Smooth muscle cell of the pulmonary artery (primary cell): ENCODE data around the gene SMOC2. TPM values are rescaled to one million over a fixed set of nuclear protein-coding genes. Genes with fewer than 3 reads are reported as not detected.

Experiments
- total RNA-seq: library from RNA; depleted of rRNA; stranded (reverse); fragments of >200 nt; gene quantifications from 2 replicates; pipeline ENCODE4 v1.2.3, GENCODE V29; 2014

The SMOC2 gene
- 0.13 TPM in 1 of 2 replicates, not detected in the other for total RNA-seq

GRCh38 chr6:168440520-168441433, at the start of gene SMOC2:
TSS of gene SMOC2 (plus strand) at chr6:168441184. CDS start at chr6:168441371, 187 bp downstream.

Other genes with a start within 250 kb of the SMOC2 start
- gene DACT2, start 121.4 kb upstream of the SMOC2 start, total RNA-seq = 0.07 and 0.98 TPM in 2 replicates